ENCODE measurements around the gene VAC14.
"Not testable (repeated sequence)": the region's sequence is repeated elsewhere in the genome, so short reads cannot be mapped to it uniquely, and the experiment has no call there.

Gene VAC14

DNA sequence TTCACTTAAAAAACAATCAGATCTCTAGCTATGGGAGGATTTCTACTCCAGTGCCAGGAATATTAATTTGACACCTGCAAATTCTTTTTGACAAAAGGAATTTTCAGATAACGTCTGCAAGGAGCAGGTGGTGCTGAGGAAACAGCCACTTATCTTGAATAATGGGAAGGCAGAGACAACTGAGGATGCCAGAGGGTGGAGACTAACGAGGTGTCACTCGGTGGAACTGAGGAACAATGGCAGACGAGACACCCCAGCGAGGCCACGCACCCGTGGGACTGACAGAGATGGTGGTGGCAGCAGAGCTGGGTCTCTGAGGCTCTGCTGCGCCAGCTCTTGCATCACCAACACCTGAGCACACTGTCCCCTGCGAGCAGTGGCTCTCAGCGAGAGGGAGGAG, 42.2 kb downstream of the VAC14 start:
- DNase-seq, result no peak

DNA sequence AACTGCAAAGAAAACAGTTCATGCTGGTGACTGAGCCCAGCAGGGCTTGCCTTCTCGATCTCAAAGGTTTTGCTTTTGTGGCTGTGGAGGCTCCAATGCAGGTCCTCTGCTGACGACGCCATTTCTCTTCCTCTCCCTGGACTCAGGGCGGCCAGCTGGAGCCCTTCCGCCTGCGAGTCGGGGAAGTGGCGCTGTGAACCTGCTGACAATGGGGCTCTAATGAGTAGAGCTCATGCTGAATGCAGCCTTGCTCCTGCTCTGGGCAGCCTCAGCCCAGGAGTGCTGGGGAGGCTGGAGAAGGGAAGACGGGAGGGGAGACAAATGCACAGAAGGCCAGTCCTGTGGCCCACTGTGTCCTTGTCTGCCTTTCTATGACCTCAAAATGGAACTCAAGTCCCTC, 43.8 kb downstream of the VAC14 start:
- no peak for DNase-seq

DNA sequence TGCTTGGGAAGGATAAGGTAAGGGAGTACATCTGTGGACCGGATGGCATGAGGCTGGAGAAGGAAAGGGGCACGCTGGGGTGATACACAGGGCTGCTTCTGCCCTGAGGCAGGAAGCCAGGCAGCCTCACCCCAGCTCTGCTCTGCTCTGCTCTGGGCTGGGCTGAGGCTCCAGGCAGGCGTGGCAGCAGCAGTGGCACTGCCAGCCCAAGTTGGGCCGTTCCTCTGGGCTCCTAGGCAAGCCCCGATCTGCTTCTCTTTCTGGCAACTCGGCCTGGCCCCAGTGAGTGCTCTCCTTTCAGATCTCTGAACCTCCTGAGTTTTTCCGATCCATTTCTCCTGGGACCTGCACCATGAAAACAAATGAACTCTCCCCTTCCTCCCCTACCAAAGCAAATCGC, 44.9 kb downstream of the VAC14 start:
- DNase-seq, result no peak

DNA sequence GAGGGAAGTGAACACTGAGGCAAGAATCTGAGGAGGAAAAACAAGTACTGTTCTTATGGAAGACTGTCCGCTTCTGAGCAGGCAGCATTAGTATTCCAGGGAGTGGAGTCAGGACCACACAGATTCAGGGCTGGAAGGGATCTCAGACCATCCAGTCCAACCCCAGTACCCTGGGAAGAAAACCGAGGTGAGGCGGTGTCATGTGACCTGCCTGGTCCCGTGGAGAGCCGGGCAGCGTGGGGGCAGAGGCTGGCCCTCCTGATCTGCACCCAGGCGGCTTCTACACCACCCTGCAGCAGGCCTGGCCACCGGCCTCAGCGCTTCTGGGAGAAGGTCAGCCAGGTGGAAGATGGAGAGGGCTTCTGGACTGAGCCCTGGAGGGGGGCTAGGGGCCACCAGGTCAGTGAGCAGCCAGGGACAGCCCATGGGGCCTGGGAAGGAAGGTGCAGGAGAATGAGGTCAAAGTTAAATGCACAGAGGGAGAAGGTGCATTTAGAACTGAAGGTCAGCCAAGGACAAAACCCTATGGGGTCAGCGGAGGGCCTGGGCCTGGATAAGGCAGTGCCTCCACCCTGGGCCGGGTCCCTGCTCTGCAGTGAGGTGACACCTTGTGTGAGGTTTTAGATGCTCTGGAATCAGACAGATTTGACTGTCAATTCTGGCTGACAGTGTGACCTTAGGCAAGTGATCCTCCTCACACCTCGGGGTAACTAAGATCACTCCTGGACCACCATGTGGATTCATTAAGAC, 45.9 kb downstream of the VAC14 start:
- no peak for DNase-seq

DNA sequence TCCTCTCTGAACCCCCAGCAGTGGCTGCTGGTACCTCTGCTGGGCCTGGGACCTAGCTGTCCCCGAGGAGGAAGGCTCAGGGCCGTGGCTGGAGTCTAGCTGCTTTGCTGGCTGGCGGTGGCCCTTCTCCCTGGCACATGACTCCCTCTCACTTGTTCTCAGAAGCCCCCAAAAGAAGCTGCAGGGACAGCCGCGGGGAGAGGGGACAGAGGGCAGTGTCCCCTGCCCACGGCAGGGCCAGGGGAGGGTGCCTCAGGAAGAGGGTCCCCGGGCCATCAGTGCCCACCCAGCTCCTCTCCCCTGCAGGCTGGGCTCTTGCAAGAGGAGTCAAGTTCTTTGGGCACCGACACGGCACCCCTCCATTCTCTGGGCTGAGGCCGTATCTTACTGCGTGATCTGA, 46.6 kb downstream of the VAC14 start:
- DNase-seq, result no peak

DNA sequence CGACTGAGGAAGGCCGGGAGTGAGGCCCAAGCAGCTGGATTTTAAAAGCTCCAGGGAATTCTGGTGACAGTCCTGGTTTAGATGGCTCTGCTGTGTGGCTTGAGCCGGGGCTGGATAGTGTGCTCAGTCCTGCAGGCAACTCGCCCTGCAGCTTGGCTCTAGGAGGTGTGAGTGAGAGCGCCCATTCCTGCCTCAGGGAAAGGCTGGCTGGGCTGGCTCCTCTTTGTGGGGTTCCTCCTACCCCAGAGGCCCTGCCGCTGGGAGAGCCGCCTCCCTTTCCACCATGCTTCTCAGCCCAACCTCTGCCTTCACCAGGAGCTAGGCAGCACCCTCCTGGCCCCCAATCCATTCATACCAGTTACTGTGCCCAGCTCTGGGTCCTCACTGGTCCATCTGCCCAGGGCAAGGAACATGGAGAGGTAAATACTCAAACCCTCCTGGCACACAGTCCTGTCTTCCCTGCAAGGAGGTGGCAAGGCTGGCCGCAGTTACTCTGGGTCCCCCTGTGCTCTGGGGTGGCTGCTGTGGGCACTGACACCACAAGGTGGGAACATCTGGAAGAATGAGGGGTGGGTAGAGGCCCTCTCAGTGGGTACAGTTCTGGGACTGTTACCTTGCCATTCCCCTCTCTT, 47.1 kb downstream of the VAC14 start:
- no peak for DNase-seq

DNA sequence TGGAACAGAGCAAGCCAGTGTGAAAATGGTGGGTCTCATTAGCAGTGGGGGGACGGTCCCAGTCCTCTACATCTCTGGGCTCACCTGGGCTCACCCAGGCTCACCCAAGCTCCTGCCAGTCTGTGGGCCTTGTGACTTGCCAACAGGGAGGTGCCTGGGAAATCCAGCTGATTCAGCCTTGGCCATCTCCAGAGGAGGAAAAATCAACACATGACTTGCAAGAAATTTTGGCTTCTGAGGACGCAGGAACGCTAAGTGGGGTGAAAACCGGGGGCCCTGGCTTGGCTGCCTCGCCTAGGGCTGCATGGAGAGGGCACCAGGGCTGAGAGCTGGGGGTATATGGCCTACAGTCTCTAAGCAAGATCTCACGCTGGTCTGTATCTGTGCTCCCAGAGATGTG, 47.7 kb downstream of the VAC14 start:
- DNase-seq, result no peak

DNA sequence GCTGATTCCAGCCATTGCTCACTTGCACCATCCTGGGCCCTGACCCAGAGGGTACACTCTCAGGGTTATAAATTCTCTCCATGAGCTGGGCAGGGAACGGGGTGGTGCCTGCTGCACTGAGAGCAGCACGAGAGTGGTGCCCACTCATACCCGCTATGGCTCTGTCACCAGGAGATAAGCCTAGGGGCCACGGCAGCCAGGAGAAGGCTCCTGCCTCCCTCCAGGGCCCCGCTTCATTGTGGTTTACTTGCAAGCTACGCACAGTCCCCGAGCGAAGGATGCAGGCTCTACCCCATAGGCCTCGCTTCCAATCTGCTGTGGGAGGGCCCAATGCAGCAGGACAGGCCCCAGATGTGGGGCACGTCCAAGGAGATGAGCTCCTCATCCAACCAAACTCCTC, 48.5 kb downstream of the VAC14 start:
- DNase-seq, result no peak

DNA sequence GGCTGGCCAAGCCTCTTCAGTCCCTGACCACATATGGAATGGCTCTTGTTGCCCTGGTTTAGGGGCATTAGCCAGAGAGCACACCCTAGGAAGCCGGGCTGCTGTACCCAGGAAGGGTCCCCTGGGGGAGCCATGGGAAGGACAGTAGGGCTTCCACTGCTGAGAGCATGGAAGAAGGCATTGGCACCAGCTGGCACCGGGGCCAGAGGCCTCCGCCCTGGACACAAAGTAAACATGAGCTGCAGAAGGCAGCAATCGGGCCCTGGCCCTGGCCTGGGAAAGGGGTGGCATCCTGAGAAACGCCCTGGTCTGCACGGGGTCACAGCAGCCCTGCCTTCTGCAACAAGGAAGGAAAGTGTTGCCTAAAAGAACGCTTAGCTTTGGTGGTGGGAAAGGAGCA, 49.4 kb downstream of the VAC14 start:
- no peak for DNase-seq

DNA sequence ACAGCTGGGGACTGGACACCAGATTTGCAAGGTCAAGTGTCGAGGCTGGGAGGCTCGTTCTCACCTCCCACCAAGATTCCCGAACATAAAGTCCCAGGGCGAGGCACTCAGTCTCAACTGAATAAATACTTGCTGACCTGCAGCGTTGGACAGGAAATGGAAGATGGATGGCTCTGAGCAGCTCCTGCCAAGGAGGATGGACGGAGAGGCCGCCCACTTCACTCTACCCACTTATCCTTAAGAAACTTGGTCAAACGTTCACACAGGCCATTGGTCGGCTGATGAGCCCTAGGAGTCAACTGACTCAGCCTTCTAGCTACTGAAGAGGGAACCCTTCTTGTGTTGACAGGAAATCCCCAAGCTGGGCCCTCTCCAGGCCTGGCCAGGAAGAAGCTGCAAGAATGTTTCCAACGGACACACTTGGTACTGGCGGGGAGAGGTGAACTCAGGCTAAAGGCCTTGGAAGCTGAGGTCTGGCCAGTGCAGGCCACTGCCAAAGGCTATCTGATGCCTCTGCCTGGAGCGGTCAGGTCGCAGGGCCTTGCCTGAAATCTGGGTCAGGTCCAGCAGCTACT, 50.0 kb downstream of the VAC14 start:
- DNase-seq, result no peak

DNA sequence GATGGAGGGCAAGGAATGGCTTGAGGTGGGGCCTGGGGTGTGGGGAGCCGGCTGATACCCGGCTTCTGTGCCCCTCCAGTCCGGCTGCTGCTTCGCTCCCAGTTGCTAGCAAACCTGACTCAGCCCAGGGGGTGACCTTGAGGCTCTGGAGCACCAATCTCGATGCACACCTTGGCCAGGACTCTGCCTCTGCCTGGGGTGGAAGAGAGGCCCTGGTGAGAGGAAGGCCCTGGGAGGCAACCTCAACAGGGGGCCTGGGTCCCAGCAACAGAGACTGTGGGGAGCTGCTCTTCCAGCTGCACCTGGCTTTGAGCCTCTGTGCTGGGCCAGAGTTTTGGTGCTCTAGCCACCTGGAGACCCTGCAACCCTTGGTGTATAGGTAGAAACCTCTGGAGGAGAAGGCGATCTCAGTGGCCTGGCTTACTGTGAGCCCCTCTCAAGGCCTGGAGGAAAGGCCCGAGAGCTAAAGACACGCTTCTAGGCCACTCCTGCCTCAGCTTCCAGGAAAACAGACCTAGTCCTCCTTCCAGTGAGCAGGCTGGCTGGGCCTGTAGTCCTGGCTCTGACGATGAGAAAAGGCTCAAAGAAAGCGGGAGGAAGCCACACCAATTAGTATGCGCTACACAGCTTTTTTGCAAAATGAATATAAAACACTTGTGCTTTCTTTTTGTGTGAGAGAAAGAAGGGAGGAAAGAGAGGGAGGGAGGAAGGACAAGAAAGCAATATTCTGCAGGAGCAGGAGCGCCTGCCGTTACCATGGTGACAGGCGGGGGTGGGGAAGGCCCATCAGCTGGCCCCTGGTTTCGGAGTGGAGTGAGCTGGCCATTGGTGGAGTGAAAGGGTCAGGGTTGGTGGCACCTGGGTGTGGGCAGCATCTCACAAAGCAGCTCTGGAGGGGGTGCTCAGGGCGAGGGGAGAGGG, 51.0 kb downstream of the VAC14 start:
- DNase-seq, result no peak

DNA sequence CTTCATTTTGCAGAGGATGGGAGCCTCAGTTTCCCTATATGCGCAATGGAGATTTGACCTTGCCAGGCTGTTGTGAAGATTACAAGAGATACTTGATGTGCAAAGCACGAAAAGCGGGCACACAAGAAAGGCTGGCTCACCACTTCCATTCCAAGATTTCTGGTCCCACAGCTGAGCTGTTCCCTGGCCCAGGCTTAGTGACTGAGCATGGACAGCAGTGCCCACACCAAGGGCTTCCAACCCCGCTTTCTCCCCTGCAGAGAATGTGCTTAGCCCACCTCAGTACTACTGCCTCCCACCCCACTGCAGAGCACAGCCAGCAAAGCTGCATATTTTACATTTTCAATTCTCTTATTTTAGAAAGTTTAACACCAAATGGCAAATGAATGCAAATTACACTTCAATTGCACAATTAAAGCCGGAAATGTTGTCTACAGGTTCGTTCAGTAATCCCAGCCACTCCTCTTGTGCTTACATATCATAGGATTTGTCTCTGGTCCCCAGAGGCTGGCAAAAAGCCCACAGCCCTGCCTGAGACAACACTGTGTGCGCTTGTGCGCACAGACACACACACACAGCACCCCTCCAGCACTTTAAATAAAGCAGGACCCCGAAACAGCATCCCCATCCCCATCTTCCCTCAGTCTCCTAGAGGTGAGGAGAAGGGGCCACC, 51.8 kb downstream of the VAC14 start:
- DNase-seq, result no peak

DNA sequence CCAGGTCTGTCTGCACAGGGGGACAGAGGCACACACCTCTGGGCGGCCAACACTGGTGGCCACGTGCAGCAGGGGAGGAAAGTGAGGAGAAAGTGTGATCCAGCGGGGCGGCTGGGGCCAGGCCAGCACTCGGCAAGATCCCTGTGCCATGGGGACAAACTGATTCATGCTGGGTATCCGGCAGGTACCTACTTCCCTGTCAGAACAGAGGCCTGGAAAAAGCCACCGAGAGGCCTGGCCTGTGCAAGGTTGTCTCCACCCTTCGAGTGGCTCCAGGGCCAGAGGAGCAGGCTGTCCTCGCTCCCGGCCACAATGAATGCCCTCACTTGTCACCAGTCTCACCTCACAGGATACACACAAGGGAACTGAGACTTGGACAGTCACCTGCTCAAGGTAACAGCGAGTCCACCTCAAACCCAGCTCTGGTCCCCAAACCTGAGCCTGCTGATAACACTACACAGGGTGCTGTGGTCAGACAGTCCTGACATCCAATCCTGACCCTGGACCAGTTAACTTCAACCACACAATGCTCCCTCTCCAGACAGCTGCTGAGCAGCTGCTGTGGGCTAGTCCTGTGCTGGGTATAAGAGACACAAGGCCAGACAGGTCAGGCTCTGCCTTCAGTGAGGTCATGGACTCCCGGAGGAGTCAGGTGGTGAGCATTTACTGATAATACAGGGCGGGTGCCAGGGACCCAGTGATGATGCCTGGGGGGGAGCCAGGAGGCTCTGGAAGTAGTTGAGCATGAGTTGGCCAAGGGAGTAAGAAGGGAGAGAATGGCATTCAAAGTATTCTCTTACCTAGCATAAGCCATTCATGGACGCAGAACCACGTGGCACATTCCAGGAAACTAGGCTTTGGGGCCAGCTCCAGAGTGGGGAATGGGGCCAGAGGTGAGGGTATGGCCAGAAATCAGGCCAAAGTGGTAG, 53.0 kb downstream of the VAC14 start:
- no peak for DNase-seq

DNA sequence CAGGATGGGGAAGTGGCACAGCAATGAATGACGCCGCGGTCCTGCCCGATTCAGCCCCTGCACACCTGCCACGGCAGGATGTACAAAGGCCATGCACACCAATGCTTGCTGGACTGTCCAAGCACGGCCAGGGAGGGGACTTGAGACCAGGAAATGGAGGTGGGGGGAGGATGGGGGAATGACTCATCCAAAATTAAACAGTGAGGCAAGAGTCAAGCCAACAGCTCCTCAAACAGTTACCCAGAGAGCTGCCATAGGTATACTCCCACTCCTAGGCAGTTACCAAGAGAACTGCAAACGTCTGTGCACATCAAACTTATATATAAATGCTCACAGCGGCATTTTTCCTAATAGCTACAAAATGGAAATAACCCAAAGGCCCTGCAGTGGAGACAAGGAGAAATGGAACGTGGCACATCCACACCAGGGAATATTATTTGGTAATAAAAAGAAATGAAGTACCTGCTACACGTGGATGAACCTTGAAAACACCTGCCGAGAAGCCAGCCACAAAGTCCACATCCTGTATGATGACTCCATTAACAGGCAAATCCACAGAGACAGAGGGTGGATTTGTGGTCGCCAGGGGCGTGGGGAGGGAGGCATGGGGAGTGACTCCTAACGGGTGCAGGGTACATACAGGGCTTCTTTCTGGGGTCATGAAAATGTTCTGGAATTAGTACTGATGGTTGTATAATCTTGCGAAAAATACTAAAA, 54.1 kb downstream of the VAC14 start:
- no peak for DNase-seq

DNA sequence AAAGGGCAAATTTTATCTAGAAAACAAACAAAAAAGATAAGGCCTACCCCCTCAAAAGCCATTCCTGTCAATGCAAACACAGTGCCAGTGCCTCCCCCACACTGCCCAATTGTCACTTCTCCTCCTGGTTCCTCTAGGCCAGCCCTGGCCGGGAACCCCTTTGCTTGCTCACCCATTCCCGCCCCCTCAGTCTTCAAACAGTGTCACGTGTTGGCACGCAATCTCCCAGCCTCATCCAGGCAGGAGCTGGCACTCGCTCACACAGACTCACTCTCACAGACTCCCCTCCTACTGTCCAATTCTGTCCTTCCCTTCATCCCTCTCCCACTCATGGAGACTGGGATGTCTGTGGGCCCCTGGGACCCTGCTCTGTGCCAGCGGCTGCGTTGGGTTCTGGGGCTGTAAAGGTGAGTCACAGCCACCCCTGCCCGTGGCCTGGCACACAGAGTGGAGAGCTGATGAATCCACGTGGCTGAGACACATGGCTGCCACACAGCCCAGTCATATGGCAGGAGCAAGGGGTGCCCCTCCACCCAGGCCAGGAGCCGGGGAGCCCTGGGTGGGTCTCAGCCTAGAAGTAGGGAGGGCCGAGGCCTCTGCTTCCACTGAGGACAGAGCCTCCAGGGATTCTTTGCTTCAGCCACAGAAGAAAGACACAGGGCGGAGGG, 54.8 kb downstream of the VAC14 start:
- no peak for DNase-seq

DNA sequence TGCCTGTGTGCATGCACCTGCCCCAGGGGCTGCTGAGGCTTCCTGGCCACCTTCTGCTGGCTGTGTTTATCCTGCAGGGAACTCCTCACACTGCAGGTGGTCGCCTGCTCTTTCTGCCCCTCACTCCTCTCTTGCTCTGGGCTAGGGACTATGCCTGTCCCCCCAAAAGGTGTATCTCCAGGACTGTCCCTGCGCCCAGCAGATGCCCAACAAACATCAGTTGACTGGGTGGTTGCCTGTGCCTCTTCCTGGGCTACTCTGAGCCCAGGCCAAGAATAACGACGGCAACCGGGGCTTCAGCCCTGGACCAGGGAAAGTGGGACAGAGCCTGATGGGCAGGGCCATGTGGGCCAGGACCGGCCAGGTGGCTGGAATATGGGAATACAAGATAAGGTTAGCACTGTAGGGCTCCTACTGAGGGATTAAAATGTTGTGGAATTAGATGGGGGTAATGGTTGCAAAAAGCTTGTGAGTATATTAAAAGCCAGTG, 55.4 kb downstream of the VAC14 start:
- DNase-seq, result no peak

DNA sequence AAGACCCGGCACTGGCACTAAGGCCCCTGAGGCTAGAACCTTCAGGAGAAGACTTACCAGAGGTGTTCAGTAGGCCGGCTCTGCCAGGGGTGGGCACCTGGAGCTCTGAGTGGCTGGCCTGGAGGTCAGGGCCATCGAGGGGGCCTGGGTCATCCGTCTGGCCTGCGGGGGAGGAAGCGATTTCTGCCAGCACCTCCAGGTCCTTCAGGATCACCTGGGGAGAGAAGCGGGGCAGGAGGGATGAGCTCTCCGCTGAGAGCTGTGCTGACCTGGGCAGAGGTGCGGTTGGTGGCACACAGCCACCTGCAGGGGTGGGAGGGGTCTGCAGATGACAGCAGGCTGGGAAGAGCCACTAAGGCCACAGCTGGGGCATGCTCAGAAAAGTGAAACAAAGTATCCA, 56.6 kb downstream of the VAC14 start:
- DNase-seq, result no peak

DNA sequence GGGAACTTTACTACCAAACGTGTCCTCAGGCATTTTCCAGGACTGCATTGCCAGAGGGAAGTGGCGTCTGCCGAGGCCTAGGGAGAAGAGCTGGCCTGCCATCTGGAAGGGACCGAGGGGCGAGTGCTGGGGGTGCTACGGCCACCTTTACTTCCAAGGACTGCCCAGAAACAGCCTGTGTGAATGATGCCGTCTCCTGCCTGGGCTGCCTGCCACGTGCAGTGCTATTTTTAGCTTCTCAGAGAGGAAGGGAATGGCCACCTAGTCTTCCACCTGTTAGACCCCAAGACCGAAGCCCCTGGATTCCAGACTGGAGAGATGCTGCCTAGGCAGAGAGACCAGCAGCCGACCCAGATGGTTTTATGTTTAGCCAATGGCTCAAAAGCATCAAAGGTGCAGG, 57.2 kb downstream of the VAC14 start:
- no peak for DNase-seq

DNA sequence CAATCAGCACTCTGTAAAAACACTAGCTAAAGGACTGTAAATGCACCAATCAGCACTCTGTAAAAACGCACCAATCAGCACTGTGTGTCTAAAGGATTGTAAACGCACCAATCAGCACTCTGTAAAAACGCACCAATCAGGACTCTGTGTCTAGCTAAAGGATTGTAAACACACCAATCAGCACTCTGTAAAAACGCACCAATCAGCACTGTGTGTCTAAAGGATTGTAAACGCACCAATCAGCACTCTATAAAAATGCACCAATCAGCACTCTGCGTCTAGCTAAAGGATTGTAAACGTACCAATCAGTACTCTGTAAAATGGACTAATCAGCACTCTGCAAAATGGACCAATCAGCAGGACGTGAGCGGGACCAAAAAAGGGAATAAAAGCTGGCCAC, 58.0 kb downstream of the VAC14 start:
- not testable (repeated sequence) for DNase-seq

DNA sequence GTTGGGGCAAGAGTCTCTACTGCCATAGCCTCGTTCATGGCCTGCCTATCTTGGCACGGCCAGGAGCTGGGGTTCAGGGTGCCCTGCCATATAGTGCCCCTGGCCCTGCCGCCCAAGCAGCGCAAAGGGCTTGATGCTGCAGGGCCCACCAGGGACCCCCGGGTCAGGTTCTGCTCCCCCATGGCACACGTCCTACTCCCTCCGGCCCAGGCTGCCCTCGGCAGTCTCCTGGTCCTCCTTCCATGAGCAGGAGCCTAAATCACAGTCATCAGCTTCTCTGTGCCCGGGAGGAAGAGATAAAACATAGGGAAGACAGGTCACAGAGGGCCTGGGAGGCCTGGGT, 59.2 kb downstream of the VAC14 start:
- no peak for DNase-seq

All from stimulated activated CD4-positive, alpha-beta T cell treated with anti-CD3 and anti-CD28 coated beads, Interleukin-4, amount 100 ng/mL, for 4 hours (primary cell).